ENCODE measurements around the gene SMIM35.
"Not testable (repeated sequence)": the region's sequence is repeated elsewhere in the genome, so short reads cannot be mapped to it uniquely, and the experiment has no call there.

SMIM35 gene

GRCh38 chr11:118017631-118018315, 69.0 kb downstream of the SMIM35 start:
- DNase-seq: no peak

- no peak for DNase-seq
Observed at GRCh38 chr11:118017111-118017510, 69.7 kb downstream of the SMIM35 start.

- DNase-seq: no peak
Observed at GRCh38 chr11:118016104-118016503, 70.7 kb downstream of the SMIM35 start.

GRCh38 chr11:118015385-118015841, 71.3 kb downstream of the SMIM35 start:
- DNase-seq: no peak

- no peak for DNase-seq
Observed at GRCh38 chr11:118014022-118014421, 72.7 kb downstream of the SMIM35 start.

GRCh38 chr11:118012083-118012669, 74.6 kb downstream of the SMIM35 start:
- no peak for DNase-seq

GRCh38 chr11:118010738-118011461, 75.9 kb downstream of the SMIM35 start:
- DNase-seq: no peak

- no peak for DNase-seq
Observed at GRCh38 chr11:118009864-118010737, 76.7 kb downstream of the SMIM35 start.

- DNase-seq: no peak
Observed at GRCh38 chr11:118008271-118008911, 78.4 kb downstream of the SMIM35 start.

GRCh38 chr11:118007563-118008270, 79.0 kb downstream of the SMIM35 start:
- not testable (repeated sequence) for DNase-seq

- no peak for DNase-seq
Observed at GRCh38 chr11:118007040-118007439, 79.7 kb downstream of the SMIM35 start.

GRCh38 chr11:118006153-118006534, 80.6 kb downstream of the SMIM35 start:
- DNase-seq: no peak

GRCh38 chr11:118005224-118006152, 81.3 kb downstream of the SMIM35 start:
- no peak for DNase-seq

GRCh38 chr11:118004543-118005223, 82.1 kb downstream of the SMIM35 start:
- DNase-seq: no peak

- no peak for DNase-seq
Observed at GRCh38 chr11:118003456-118003855, 83.3 kb downstream of the SMIM35 start.

GRCh38 chr11:118002541-118003423, 84.0 kb downstream of the SMIM35 start:
- no peak for DNase-seq

- DNase-seq: no peak
Observed at GRCh38 chr11:118002010-118002540, 84.7 kb downstream of the SMIM35 start.

GRCh38 chr11:118001494-118001971, 85.2 kb downstream of the SMIM35 start:
- DNase-seq: no peak

- no peak for DNase-seq
Observed at GRCh38 chr11:118000850-118001228, 85.9 kb downstream of the SMIM35 start.
